ELR (cell line): ENCODE measurements around the gene CACNA1E.

Experiments
- DNase-seq: peaks from one replicate; pipeline ENCODE4 v3.0.0-alpha.2; 2015; ENCODE audit warnings: low read depth

Gene CACNA1E

DNA sequence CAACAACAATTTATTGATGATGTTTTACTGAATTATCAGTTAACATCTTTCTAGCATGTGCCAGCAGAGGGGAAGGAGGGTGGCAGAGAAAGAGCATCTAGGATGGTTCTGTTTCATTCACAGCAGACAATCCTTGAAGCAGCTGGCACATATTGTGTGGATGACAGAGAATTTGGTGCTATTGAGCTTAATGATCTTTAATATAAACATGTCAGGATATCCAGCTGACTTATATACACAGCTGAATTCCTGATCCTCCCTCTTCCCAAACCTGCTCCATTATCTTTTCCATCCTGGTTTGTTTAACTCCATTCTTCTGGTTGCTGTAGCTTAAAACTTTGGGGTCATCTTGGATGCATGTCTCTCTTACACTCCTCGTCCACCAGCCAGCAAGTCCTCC is 218.6 kb downstream of the CACNA1E start:
- DNase-seq, result no peak

DNA sequence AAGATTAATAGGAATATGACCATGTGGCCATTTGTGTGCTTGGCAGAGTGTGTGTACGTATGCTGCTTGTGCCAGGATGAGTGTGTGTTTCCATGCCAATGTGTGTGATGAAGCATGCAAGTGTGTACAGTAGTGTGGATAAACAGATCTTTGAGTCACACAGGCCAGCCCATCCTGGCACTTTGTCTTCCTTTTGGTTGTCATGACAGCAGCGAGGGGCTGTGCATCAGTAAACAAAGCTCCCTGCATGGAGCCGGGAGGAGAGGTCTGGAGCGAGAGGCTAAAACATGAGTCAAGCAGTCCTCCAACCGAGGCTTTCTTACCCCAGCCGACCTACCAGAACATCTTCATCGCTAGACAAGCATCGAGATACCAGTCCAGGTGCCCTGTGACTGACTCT is 221.2 kb downstream of the CACNA1E start:
- no peak for DNase-seq

DNA sequence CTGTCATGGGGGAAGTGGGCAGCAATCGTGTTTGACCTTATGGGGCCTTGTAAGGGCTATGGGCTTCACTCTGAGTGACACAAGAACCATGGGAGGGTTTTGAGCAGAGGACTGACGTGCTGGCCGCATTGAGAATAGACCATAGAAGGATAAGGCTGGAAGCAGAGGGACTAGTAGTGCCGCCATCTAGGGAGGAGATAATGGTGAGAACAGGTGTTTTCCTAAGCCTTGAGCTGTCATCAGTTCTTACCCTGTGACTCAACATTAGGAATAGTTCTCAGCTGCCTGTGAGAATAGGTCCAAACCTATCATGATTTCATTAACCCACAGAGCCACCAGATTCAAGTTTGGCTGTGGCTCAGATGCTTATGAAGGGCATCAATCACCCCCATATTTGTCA is 228.5 kb downstream of the CACNA1E start:
- DNase-seq, result no peak

DNA sequence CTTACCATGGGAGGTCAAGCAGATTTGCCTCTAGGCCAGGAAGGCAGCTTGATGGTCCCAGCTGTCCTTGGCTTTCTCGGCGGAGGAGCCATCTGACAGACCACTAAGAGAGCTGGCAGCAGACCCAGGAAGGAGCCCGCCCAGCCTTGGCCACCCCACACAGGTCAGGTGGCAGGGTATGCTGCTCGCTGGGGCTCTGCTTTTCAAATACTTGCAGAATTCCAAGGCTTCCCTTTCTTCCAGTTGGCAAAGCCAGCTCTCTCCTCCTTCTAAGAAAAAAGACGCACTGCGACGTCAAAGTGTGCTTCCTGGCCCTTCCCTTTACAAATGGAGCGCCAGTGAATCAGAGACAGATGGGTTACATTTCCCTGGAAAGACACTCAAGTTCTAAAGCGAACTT is 229.4 kb downstream of the CACNA1E start:
- DNase-seq, result no peak

DNA sequence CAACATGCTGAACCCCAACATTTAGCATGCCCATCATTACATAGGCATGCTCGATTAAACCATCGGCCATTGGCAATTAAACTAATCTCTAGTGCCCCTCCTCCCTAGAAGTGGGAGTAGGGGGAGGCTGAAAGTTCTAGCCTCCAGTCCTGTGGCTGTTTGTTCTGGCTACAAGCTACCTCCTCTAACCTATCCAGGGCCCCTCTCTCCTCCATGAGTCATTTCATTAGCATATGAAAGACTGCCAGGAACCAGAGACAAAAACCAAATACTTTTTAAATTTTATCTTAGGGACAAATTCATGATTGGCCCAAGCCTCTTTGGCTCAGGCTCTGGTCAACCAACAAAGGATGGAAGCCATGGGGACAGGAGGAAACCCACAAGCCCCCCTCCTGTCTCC is 231.1 kb downstream of the CACNA1E start:
- no peak for DNase-seq

DNA sequence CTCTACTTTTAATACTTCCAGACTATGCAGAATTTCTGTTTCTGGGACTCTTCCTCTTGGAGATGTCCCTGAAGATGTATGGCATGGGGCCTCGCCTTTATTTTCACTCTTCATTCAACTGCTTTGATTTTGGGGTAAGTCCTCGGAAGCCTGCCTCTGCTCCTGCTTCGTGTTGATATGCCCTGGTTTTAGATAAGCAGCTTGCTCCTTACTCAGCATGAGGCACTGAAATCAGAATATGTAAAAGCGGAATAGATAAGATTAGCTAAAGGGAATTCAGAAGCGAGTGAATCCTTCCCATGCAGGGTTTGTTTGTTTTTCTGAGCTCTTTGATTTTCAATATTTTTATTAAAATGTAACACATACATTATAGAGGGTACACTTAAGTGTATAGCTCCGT is 234.7 kb downstream of the CACNA1E start:
- DNase-seq, result no peak

DNA sequence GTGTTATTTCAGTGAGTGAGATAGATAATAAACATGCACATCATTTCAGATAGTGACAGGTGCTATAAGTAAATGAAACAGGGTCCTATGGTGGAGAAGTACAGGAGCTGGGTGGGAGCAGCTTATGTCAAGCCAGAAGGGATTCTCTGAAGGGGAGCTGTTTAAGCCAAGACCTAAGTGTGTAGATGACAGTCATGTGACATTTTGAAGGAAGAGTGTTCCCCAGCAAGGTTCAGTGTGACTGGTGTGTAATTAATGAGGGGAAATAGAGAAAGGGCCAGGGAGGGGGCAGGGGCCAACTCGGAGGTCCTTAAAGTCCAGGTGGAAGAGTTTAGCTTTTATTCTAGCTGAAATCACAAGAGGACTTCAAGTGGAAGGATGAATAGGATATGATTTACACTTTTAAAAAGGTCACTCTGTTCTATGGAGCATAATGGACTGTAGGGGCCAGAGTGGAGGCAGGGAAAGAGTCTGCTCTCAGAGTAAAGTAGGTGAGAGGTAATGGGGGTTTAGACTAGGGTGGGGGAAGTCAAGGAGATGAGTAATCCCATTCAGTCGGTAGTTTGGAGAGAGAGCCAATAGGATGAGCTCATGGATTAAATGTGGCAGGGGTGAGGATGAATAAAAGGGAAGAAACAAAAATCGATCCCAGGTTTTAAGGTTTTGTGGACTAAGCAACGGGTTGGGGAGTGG is 243.1 kb downstream of the CACNA1E start:
- DNase-seq, result no peak

DNA sequence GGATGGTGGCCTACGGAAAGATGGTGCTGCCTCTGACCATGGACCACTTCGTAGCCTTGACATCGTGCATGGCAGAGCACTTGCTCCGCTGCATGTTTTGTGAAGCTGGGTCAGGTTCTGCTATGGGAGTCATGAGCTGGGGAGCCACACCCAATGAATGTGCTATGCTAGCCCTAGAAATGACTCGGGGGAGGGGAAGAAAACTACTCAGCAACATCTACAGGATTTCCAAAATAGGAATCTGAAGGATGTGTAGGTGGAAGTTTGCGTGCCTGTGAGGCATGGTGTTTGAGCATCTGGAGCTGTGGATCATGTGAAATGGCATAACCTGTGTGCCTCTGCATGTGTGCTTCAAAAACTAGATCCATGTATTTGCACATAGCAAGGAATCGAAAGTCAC is 247.3 kb downstream of the CACNA1E start:
- DNase-seq, result no peak

DNA sequence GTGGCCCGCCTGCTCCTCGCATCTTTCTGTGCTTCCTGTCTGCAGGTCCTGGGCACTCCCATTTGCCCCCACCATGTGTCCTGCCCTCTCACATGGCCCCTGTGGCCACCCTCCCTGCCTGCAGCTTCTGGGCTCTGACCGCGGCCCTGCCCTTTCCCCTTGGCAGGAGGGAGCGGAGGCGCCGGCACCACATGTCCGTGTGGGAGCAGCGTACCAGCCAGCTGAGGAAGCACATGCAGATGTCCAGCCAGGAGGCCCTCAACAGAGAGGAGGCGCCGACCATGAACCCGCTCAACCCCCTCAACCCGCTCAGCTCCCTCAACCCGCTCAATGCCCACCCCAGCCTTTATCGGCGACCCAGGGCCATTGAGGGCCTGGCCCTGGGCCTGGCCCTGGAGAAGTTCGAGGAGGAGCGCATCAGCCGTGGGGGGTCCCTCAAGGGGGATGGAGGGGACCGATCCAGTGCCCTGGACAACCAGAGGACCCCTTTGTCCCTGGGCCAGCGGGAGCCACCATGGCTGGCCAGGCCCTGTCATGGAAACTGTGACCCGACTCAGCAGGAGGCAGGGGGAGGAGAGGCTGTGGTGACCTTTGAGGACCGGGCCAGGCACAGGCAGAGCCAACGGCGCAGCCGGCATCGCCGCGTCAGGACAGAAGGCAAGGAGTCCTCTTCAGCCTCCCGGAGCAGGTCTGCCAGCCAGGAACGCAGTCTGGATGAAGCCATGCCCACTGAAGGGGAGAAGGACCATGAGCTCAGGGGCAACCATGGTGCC is 249.1 kb downstream of the CACNA1E start:
- DNase-seq, result no peak

DNA sequence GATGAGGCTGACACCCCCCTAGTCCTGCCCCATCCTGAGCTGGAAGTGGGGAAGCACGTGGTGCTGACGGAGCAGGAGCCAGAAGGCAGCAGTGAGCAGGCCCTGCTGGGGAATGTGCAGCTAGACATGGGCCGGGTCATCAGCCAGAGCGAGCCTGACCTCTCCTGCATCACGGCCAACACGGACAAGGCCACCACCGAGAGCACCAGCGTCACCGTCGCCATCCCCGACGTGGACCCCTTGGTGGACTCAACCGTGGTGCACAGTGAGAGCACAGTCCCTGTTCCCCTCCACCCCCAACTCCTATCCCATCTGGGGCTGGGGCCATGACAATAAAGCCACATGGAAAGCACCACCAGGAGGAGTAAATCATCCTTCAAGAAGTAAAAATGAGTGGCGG is 250.2 kb downstream of the CACNA1E start:
- no peak for DNase-seq

DNA sequence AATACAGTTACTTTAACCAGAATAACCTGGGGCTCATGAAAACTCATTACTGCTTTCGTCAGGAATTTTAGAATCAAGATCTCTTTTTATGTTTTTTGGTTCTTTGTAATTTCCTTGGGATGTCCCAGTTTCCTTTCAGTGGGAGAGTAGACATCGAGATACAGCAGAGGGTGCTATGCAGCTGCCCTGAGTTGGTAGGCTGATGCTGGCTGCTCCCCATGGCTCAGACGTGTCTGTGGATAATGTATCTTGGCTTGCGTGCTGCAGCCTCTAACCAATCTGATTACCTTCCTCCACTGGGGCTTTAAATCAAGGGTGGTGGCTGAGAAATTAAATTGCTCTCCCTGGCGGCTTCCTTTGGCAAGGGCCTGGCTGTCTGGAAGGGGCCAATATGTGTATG is 253.7 kb downstream of the CACNA1E start:
- DNase-seq, result no peak

DNA sequence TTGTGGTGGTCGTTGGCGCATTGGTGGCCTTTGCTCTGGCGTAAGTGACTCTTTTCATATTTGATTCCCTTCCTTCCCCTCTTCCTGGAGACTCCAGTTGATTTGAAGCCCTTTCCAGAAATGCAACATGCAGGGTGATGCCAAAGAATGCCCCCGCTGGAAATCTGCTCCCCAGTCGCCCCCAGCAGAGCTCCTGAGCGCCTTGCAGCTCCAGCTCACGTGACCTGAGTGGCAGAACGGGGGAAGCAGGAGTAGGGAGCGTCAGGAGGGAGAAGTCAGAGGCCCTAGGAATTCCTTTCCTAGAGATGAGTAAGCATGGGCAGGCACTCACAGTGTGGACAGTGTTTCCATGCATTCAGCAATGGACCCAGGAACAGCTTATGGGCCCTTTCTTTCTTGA is 255.9 kb downstream of the CACNA1E start:
- DNase-seq, result no peak

DNA sequence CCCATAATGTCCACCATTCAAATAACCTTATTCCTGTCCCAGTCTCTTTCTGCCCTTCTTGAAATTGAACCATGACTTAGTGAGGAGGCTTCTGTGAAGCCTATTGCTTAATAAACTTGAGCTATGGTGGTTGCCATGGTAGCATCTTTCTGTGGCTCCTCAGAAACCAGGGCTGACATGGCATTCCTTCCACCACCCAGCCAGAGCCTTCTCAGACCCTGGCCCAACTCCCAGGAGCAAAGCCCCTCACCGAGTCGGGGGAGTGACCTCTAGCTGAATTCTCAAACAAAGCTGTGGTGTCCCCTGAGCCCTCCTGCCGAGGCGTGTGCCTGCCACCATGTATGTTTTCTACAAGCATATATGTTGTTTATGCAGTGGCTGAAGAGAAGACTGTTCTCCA is 259.1 kb downstream of the CACNA1E start:
- no peak for DNase-seq

DNA sequence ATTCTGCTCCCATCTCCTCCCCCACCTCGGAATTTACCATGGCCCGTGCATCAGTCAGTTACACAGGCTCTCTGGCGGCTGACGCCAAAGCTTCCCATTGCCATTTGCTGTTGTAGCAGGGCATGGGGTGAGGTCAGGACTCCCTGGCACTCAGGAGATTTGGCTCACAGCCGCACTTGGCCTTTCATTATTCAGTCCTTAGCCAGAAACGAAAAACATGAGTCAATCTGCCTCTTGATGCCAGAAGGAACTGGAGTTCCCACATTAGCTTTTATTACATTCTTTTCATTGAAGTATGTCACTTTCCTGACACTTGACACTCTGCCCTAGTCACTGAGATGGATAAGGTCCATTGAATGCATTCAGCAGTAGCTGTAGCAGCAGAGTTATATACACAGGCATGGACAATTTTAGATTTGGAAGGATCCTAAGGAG is 260.6 kb downstream of the CACNA1E start:
- no peak for DNase-seq

DNA sequence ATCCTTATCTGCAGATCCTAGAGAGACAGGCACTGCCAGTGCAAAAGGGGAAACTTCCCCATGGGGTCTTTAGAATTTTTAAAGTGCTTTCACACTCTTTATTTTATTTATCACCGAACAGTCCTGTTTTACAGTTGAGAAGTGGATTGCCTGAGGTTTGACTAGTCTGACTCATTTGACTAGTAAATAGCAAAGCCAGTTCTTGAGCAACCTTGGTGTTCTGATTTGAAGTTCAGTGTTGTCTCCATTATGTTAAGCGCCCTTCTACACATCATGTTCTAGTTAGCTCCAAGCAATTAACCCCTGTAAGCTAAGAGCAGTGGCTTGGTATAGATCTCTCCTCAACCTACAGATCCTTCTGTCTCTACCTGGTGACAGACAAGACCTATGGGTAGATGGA is 262.9 kb downstream of the CACNA1E start:
- no peak for DNase-seq

DNA sequence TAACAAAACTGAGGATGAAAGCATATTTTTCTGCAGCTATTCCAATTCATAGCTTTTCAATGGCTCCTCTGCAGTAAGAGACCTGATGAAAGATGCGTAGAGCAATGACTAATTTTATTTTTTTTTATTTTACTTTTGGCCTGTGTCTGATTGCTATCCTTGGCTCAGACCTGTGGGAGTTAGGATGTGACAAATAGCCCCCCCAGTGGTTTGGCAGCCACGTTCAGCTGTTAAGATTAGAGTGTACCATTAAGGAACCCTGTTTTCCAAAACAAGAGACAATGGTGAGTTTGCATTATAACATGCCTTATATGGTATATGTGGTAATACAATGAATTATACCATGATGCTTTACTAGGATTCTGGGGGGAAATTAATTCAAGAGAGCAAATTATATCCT is 264.7 kb downstream of the CACNA1E start:
- no peak for DNase-seq

DNA sequence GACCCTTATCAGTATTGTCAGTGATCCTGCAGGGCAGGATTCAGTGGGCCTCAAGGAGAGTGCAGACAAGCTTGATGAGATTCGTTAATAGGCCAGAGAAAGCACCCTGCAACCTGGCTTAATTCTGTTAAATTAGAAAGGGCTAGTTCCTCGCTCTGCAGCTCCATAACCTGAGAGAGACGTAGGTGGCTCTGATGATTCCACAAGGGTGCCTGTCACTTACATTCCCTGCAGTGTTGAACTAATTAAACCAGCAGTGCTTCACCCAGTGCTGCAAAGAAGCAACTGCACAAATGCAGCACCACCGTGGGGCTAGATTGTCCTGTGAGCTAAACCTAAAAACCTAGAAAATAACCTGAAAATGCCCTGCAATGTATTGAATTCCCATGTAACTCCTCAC is 270.8 kb downstream of the CACNA1E start:
- DNase-seq, result no peak

DNA sequence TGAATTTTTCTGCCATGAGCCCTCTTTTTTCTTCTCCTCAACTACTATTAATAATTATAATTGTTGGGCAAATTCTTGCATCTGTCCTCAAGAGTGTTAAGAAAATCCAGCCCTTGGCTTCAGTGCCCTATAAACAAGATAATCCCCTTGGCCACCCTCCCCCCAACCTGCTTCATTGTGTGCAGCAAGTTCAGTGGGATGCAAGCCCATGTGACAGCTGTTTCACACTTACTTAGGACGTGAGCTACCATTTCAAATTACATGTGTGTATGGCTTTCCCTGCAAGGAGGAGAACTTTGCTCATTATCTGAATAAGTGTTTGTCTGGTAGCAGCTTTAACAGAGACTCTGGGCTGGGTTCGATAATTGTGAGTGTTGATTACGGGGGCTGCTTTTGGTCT is 276.2 kb downstream of the CACNA1E start:
- no peak for DNase-seq

DNA sequence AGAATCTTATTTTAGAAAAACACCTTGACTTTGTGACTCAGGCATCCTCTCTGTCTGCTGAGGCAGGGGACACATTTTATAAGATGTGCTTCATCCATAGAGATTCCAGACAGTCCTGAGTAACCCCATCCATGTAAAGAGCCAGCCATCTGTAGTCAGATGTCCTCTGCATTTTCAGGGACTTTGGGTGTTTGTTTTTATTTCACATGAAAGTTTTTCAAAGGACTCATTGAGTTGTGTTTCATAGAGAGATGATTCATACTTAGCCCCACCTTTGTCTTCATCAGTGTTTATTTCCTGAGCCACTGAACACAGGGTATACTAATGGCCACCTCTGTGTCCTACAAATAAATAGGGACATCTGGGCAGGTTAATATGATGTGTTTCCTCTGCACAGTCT is 280.4 kb downstream of the CACNA1E start:
- DNase-seq, result no peak

DNA sequence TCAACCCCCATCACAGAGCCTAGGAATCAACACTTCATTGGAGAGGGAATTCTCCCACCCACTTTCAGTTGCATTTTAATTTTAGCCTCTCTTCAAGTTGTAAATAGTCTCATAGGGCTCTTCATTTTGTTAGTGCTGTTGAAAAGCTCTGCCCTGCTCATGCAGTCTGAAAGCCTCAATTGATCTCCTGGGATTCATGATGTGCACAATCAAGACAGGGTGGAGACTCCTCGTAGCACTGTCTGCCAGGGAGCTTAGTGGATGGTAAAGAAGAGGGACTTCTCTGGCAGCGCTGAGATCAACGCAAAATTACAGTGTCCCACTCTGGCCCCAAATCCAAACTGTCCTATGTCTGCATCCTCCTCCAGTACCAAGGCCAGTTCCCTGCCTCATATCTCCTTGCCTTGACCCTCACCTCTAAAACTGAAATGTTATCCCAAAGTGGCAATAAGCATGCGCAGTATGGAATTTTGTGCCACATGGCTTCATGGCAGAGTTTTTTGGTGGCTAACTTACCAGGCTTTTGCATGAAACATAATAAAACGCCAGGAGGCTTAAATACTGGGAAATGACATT is 282.2 kb downstream of the CACNA1E start:
- no peak for DNase-seq

DNA sequence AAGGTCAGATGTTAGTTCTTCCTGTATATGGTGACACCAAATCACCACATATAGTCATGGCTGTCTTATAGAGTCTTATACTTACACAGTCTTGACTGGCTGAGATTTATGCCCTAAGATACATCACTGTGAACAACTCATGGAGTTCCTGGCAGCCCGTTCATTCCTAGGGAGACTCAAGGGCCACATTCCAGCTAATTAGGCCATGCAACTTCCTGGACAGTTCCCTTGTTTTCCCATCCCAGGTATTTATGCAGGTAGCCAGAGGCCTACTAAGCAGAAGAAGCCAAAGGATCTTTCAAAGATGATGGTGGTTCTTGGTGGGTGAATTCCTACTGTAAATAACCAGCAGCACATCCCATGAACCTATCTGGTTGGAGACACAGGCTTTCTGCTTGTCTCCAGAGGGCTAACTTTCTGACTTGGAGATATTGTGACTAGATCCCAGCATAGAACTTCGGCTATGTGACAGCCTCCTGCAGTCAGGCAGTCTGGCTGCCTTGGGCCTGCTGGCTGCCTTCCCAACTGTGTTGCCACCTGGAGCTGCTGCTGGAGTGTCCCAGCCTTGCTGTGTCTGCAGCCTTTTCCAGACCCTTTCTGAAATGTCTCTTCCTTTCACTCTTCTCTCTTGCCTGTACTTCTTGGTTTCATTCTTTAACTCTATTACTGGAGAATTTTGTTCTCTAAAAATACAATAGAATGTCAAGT is 283.8 kb downstream of the CACNA1E start:
- no peak for DNase-seq

DNA sequence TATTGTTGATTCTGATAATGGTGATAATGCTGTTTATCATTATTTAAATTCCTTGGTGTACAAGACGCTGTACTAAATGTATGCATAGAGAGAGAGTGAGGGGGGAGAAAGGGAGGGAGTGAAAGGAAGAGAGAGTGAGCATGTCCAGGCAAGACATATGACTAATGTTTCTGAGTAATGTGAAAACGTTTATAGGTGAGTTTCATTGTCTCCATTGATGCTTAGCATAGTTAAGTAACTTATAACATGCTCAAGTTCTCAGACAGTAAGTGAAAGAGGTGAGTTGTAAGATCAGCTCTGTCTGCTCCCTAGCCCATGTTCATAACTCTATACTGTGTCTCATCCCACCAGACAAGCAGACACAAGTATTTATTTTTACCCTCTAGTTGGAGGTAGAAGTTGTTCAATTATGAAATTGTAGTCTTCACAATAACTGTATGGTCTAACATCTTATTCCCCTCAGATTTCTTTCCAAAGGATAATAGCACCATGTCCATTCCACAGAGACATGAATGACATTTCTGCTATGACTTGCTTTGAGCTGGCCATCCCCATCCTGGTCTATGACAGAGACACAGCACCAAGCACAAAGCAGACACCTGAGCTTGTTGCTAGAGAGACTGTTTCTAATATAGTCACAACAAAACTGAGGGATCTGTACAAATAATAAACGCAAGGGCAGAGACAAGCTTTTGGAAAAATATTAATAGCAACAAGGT is 285.1 kb downstream of the CACNA1E start:
- DNase-seq, result no peak
